H9 (cell line): ENCODE measurements around the gene ROR1. TPM values are rescaled to one million over a fixed set of nuclear protein-coding genes. Genes with fewer than 3 reads are reported as not detected.

Source experiments
- DNase-seq: peaks from one replicate; pipeline ENCODE4 v3.0.0-alpha.2; 2017
- H2AFZ ChIP-seq: one replicate; pipeline ENCODE4 v1.6.1; 2013; ENCODE audit warnings: mild to moderate bottlenecking, low read length, control low read depth, moderate library complexity
- H2AK5ac ChIP-seq: 2 replicates; pipeline ENCODE4 v1.6.1; 2013; ENCODE audit warnings: low read length, control low read depth, mixed read lengths; ENCODE audit not compliant: insufficient read length
- H2BK120ac ChIP-seq: one replicate; pipeline ENCODE4 v1.6.1; 2013; ENCODE audit warnings: low read depth, mild to moderate bottlenecking, low read length, control low read depth, inconsistent platforms; ENCODE audit not compliant: poor library complexity, severe bottlenecking
- H2BK12ac ChIP-seq: 2 replicates; pipeline ENCODE4 v1.6.1; 2013; ENCODE audit warnings: low read length, control low read depth, mixed read lengths, low read depth; ENCODE audit not compliant: insufficient read length
- H2BK15ac ChIP-seq: 2 replicates; pipeline ENCODE4 v1.6.1; 2013; ENCODE audit warnings: low read depth, low read length, control low read depth
- H2BK20ac ChIP-seq: one replicate; pipeline ENCODE4 v1.6.1; 2013; ENCODE audit warnings: low read depth, mild to moderate bottlenecking, low read length, control low read depth, inconsistent platforms; ENCODE audit not compliant: poor library complexity, severe bottlenecking
- H2BK5ac ChIP-seq: 2 replicates; pipeline ENCODE4 v1.6.1; 2013; ENCODE audit warnings: low read length, control low read depth, mixed read lengths; ENCODE audit not compliant: insufficient read length
- H3K14ac ChIP-seq: 2 replicates; pipeline ENCODE4 v1.6.1; 2013; ENCODE audit warnings: low read length, control low read depth; ENCODE audit not compliant: insufficient read depth
- H3K18ac ChIP-seq: 2 replicates; pipeline ENCODE4 v1.6.1; 2013; ENCODE audit warnings: low read depth, mild to moderate bottlenecking, mixed read lengths, low read length, control low read depth; ENCODE audit not compliant: insufficient read length
- H3K23ac ChIP-seq: 2 replicates; pipeline ENCODE4 v1.6.1; 2013; ENCODE audit warnings: low read length, control low read depth, mixed read lengths, low read depth; ENCODE audit not compliant: insufficient read length
- H3K23me2 ChIP-seq: 2 replicates; pipeline ENCODE4 v1.6.1; 2013; ENCODE audit warnings: low read depth, mild to moderate bottlenecking, mixed read lengths, low read length, control low read depth; ENCODE audit not compliant: insufficient read length, poor library complexity, severe bottlenecking
- H3K27ac ChIP-seq: 2 replicates; pipeline ENCODE4 v1.5.1; 2013; ENCODE audit warnings: low read length, control low read depth, mixed read lengths, low read depth; ENCODE audit not compliant: insufficient read length
- H3K27me3 ChIP-seq: 2 replicates; pipeline ENCODE4 v1.6.1; 2013; ENCODE audit warnings: low read length, control low read depth, inconsistent platforms; ENCODE audit not compliant: insufficient read depth
- H3K4ac ChIP-seq: 2 replicates; pipeline ENCODE4 v1.6.1; 2013; ENCODE audit warnings: low read depth, mild to moderate bottlenecking, control low read depth, inconsistent platforms, low read length, moderate library complexity
- H3K4me1 ChIP-seq: 2 replicates; pipeline ENCODE4 v1.6.1; 2013; ENCODE audit warnings: low read length, control low read depth, inconsistent platforms; ENCODE audit not compliant: insufficient read depth
- H3K4me2 ChIP-seq: 2 replicates; pipeline ENCODE4 v1.6.1; 2013; ENCODE audit warnings: low read length, control low read depth, mixed read lengths; ENCODE audit not compliant: insufficient read length, insufficient read depth
- H3K56ac ChIP-seq: 2 replicates; pipeline ENCODE4 v1.6.1; 2013; ENCODE audit warnings: low read depth, mild to moderate bottlenecking, mixed read lengths, low read length, control low read depth; ENCODE audit not compliant: insufficient read length
- H3K79me1 ChIP-seq: 2 replicates; pipeline ENCODE4 v1.6.1; 2013; ENCODE audit warnings: low read depth, mild to moderate bottlenecking, moderate library complexity, low read length, control low read depth, inconsistent platforms; ENCODE audit not compliant: insufficient read depth, poor library complexity, severe bottlenecking
- H3K79me2 ChIP-seq: 2 replicates; pipeline ENCODE4 v1.6.1; 2013; ENCODE audit warnings: low read length, control low read depth, inconsistent platforms; ENCODE audit not compliant: insufficient read depth
- H3K9ac ChIP-seq: 2 replicates; pipeline ENCODE4 v1.6.1; 2013; ENCODE audit warnings: low read length, control low read depth, mixed read lengths; ENCODE audit not compliant: insufficient read length; ENCODE audit errors: extremely low read depth
- H3K9me3 ChIP-seq: one replicate; pipeline ENCODE4 v1.6.1; 2013; ENCODE audit warnings: low read depth, low read length, inconsistent platforms; ENCODE audit not compliant: control insufficient read depth
- H3T11ph ChIP-seq: one replicate; pipeline ENCODE4 v1.6.1; 2013; ENCODE audit warnings: mild to moderate bottlenecking, low read length, control low read depth, inconsistent platforms
- H4K20me1 ChIP-seq: one replicate; pipeline ENCODE4 v1.6.1; 2013; ENCODE audit not compliant: control insufficient read depth, insufficient read length, insufficient read depth
- H4K5ac ChIP-seq: 2 replicates; pipeline ENCODE4 v1.6.1; 2013; ENCODE audit warnings: low read depth, mild to moderate bottlenecking, mixed read lengths, low read length, control low read depth; ENCODE audit not compliant: insufficient read length
- H4K8ac ChIP-seq: replicated peaks from 2 replicates; pipeline ENCODE4 v1.6.1; 2013; ENCODE audit warnings: low read length, control low read depth, mixed read lengths, low read depth; ENCODE audit not compliant: insufficient read length
- H4K91ac ChIP-seq: 2 replicates; pipeline ENCODE4 v1.6.1; 2013; ENCODE audit warnings: low read depth, mild to moderate bottlenecking, moderate library complexity, mixed read lengths, low read length, control low read depth; ENCODE audit not compliant: insufficient read length
- H3K27ac Mint-ChIP-seq, 3 experiments: 2 replicates in 2 of 3; 3 replicates in 1 of 3; pipeline ENCODE4 v1.8.0; 2020 to 2021; ENCODE audit warnings: mixed read lengths in 3 of 3, mild to moderate bottlenecking in 1 of 3, moderate library complexity in 1 of 3
- H3K27me3 Mint-ChIP-seq: 2 replicates; pipeline ENCODE4 v1.8.0; 2021; ENCODE audit warnings: low read depth, mild to moderate bottlenecking, moderate library complexity, mixed read lengths
- H3K36me3 Mint-ChIP-seq, 3 experiments: 2 replicates in 2 of 3; 3 replicates in 1 of 3; pipeline ENCODE4 v1.8.0; 2020 to 2021; ENCODE audit warnings: low read depth in 3 of 3, mixed read lengths in 3 of 3; ENCODE audit not compliant: insufficient read depth in 1 of 3
- H3K4me1 Mint-ChIP-seq, 2 experiments: 2 replicates each; pipeline ENCODE4 v1.8.0; 2020; ENCODE audit warnings: mixed read lengths in 2 of 2
- H3K4me3 Mint-ChIP-seq, 2 experiments: 2 replicates in 1 of 2; 3 replicates in 1 of 2; pipeline ENCODE4 v1.8.0; 2020 to 2021; ENCODE audit warnings: mild to moderate bottlenecking in 2 of 2, mixed read lengths in 2 of 2, moderate library complexity in 1 of 2
- H3K9me3 Mint-ChIP-seq, 2 experiments: 2 replicates in 1 of 2; 3 replicates in 1 of 2; pipeline ENCODE4 v1.8.0; 2020; ENCODE audit warnings: mild to moderate bottlenecking in 2 of 2, mixed read lengths in 2 of 2, moderate library complexity in 1 of 2
- WGBS: extraction: QIAGEN DNeasy Blood & Tissue Kit; methylation state at CpG from one replicate; pipeline ENCODE4 v1.1.7; 2013; ENCODE audit warnings: missing lambda C conversion rate, low lambda C conversion rate, mixed read lengths; ENCODE audit not compliant: insufficient read length; ENCODE audit errors: extremely low coverage; 5-methylcytosine and 5-hydroxymethylcytosine counted together
- total RNA-seq: library from RNA; stranded (reverse); gene quantifications from 2 replicates; pipeline ENCODE4 v1.2.1, GENCODE V29; 2021
- TF ChIP-seq, protein P1 (sequence below): fragments of 200-600 bp; sonication (generic); conservative IDR thresholded peaks from 3 replicates; pipeline ENCODE4 v1.8.0; 2021; ENCODE audit warnings: antibody characterized with exemption, mild to moderate bottlenecking

ROR1 gene
- total RNA-seq, 1 experiment from 2014 or later, result 75.9 TPM

GRCh38 chr1:63960326-63960725, 186.5 kb downstream of the ROR1 start:
- H3K4me2 ChIP-seq, result no peak overlapping the region
- H2BK120ac ChIP-seq, result no peak overlapping the region
- H3K4ac ChIP-seq, result no peak overlapping the region
- Mint-ChIP-seq H3K27me3 (no peaks in the 10 kb centered on the region), H3K4me3 (no peak overlapping the region), H3K4me1 (peaks cover 10 to 17% of the 10 kb centered on the region in 2 experiments), H3K27ac (no peak overlapping the region), H3K9me3 (no peaks in the 10 kb centered on the region; a peak in 1 of 5 replicates), H3K36me3 (peaks cover 8 to 27% (median 16%) of the 10 kb centered on the region in 3 experiments)
- H2BK5ac ChIP-seq, result no peak overlapping the region
- no peak overlapping the region for H3K14ac ChIP-seq
- no peak overlapping the region for H2BK15ac ChIP-seq
- no peak overlapping the region for H4K91ac ChIP-seq
- no peak overlapping the region for H2AFZ ChIP-seq
- no peak overlapping the region for H3T11ph ChIP-seq
- no peaks in the 10 kb centered on the region; the same call in 1 of the 2 replicates for H3K79me2 ChIP-seq
- H2BK20ac ChIP-seq, result no peak overlapping the region
- H3K23me2 ChIP-seq, result no peaks in the 10 kb centered on the region
- no peak for DNase-seq
- WGBS, result no CpG with 5 or more reads among the region's 5 CpGs
- no peaks in the 10 kb centered on the region for H3K27me3 ChIP-seq
- no peaks in the 10 kb centered on the region for H3K4me1 ChIP-seq
- no peak overlapping the region for H3K18ac ChIP-seq
- no peak overlapping the region for H2BK12ac ChIP-seq
- peaks cover 7% of the 10 kb centered on the region for H3K79me1 ChIP-seq
- H3K27ac ChIP-seq, result no peak overlapping the region
- H3K23ac ChIP-seq, result no peak overlapping the region
- no peak overlapping the region for H2AK5ac ChIP-seq
- no peak overlapping the region for H3K56ac ChIP-seq
- H3K9ac ChIP-seq, result no peak overlapping the region
- no peak overlapping the region for H4K5ac ChIP-seq
- H3K9me3 ChIP-seq, result no peaks in the 10 kb centered on the region
- TF ChIP-seq, protein P1, sequence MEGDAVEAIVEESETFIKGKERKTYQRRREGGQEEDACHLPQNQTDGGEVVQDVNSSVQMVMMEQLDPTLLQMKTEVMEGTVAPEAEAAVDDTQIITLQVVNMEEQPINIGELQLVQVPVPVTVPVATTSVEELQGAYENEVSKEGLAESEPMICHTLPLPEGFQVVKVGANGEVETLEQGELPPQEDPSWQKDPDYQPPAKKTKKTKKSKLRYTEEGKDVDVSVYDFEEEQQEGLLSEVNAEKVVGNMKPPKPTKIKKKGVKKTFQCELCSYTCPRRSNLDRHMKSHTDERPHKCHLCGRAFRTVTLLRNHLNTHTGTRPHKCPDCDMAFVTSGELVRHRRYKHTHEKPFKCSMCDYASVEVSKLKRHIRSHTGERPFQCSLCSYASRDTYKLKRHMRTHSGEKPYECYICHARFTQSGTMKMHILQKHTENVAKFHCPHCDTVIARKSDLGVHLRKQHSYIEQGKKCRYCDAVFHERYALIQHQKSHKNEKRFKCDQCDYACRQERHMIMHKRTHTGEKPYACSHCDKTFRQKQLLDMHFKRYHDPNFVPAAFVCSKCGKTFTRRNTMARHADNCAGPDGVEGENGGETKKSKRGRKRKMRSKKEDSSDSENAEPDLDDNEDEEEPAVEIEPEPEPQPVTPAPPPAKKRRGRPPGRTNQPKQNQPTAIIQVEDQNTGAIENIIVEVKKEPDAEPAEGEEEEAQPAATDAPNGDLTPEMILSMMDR, result no peak
- no peak overlapping the region for H4K8ac ChIP-seq
- no peaks in the 10 kb centered on the region for H4K20me1 ChIP-seq
